HepG2 (cell line): ENCODE measurements around the gene COA1. TPM values are rescaled to one million over a fixed set of nuclear protein-coding genes. Genes with fewer than 3 reads are reported as not detected.

Experiments used
- ARHGAP35 ChIP-seq: sonication (generic); formaldehyde crosslinking; IDR thresholded peaks from 2 replicates; pipeline ENCODE4 v1.9.0; 2022; ENCODE audit warnings: mild to moderate bottlenecking, inconsistent platforms, moderate library complexity, missing genetic modification reagents, borderline replicate concordance
- ASH2L ChIP-seq: fragments of 300-600, 200-600 bp; sonication (generic); IDR thresholded peaks from 2 replicates; pipeline ENCODE4 v1.7.0; 2017; ENCODE audit warnings: low read depth, mild to moderate bottlenecking, moderate library complexity, mixed read lengths, low read length; ENCODE audit not compliant: insufficient read length
- DMTF1 ChIP-seq: sonication (generic); formaldehyde crosslinking; IDR thresholded peaks from 2 replicates; pipeline ENCODE4 v1.4.0; 2020; ENCODE audit warnings: mild to moderate bottlenecking, missing genetic modification reagents
- KLF12 ChIP-seq: sonication (generic); formaldehyde crosslinking; IDR thresholded peaks from 2 replicates; pipeline ENCODE4 v1.4.0; 2020; ENCODE audit warnings: missing genetic modification reagents, borderline replicate concordance
- LCORL ChIP-seq, 2 experiments: fragments of 450-650 bp in 1 of 2; sonication (generic) in 1 of 2; formaldehyde crosslinking in 1 of 2; IDR thresholded peaks; 2 replicates each; pipeline versions ENCODE4 v1.5.0 to v1.6.1; 2017 to 2020; ENCODE audit warnings: antibody characterized with exemption in 1 of 2, missing genetic modification reagents in 1 of 2
- MAX ChIP-seq: IDR thresholded peaks from 2 replicates; pipeline ENCODE4 v1.6.1; 2012; ENCODE audit warnings: inconsistent platforms
- MTA3 ChIP-seq: sonication (generic); formaldehyde crosslinking; IDR thresholded peaks from 2 replicates; pipeline ENCODE4 v1.4.0; 2020; ENCODE audit warnings: missing genetic modification reagents
- PTBP1 ChIP-seq: fragments of 200-400 bp; formaldehyde crosslinking; IDR thresholded peaks from 2 replicates; pipeline ENCODE4 v1.6.1; 2018; ENCODE audit warnings: low read length, low read depth; ENCODE audit not compliant: poor library complexity, severe bottlenecking
- SMAD1 ChIP-seq: sonication (generic); formaldehyde crosslinking; IDR thresholded peaks from 2 replicates; pipeline ENCODE4 v1.4.0; 2020; ENCODE audit warnings: missing genetic modification reagents, low read depth, mild to moderate bottlenecking, borderline replicate concordance
- SSRP1 ChIP-seq: IDR thresholded peaks from 2 replicates; pipeline ENCODE4 v1.6.1; 2016; ENCODE audit warnings: control low read depth
- TAF1 ChIP-seq: sonication (generic); formaldehyde crosslinking; IDR thresholded peaks from 2 replicates; pipeline ENCODE4 v1.4.0; 2020; ENCODE audit warnings: missing genetic modification reagents
- ZBTB25 ChIP-seq: IDR thresholded peaks from 2 replicates; pipeline ENCODE4 v1.6.1; 2018; ENCODE audit warnings: missing genetic modification reagents
- ZNF326 ChIP-seq: sonication (generic); formaldehyde crosslinking; IDR thresholded peaks from 2 replicates; pipeline ENCODE4 v1.4.0; 2020; ENCODE audit warnings: missing genetic modification reagents, borderline replicate concordance
- ZNF691 ChIP-seq: sonication (generic); formaldehyde crosslinking; IDR thresholded peaks from 2 replicates; pipeline ENCODE4 v1.4.0; 2020; ENCODE audit warnings: missing genetic modification reagents, low read depth, mild to moderate bottlenecking, borderline replicate concordance
- ZNF704 ChIP-seq: sonication (generic); formaldehyde crosslinking; IDR thresholded peaks from 2 replicates; pipeline ENCODE4 v1.8.1; 2023; ENCODE audit warnings: mild to moderate bottlenecking, inconsistent platforms, moderate library complexity, missing genetic modification reagents, borderline replicate concordance
- ZNF761 ChIP-seq: sonication (generic); formaldehyde crosslinking; conservative IDR thresholded peaks from 2 replicates; pipeline ENCODE4 v1.4.0; 2020; ENCODE audit warnings: mild to moderate bottlenecking, missing genetic modification reagents
- polyA plus RNA-seq, 8 experiments: library from polyadenylated mRNA; depleted of rRNA in 3 of 8; stranded (reverse) in 7 of 8; unstranded in 1 of 8; fragments of >200 nt; fragmentation: Illumina TruSeq in 4 of 8; extraction: Trizol in 4 of 8; gene quantifications; 2 replicates each; pipeline versions ENCODE4 v1.2.1 to v1.2.3, GENCODE V29; 2011 to 2016; ENCODE audit warnings: low read depth in 4 of 8, missing spikeins in 1 of 8, mixed read lengths in 1 of 8; ENCODE audit not compliant: insufficient read depth in 1 of 8
- total RNA-seq, 5 experiments: library from RNA; depleted of rRNA; stranded (reverse); fragments of >200 nt; fragmentation: Illumina TruSeq; extraction: Trizol; gene quantifications; 2 replicates each; pipeline ENCODE4 v1.2.3, GENCODE V29; 2016; ENCODE audit warnings: low read depth in 1 of 5

COA1 gene
- total and polyA plus RNA-seq, 2 of the 13 experiments (the other 11 are each of a cell fraction or from before 2014, with no cell fraction given): 33.2 to 65.7 TPM

GRCh38 chr7:43758029-43758821 lies 28.9 kb upstream of the COA1 start, which contains the start of gene BLVRA (continued):
- no peak; the same call in 1 of the 2 replicates for TF ChIP-seq ZNF704
- peak; percentile 47; the same call in 1 of the 2 replicates for TF ChIP-seq MAX
- no peak for TF ChIP-seq DMTF1
- peak; percentile 61; the same call in 1 of the 2 replicates for TF ChIP-seq TAF1 (CRISPR knock-in tag)
- TF ChIP-seq PTBP1: no peak
- TF ChIP-seq MTA3: no peak
- peak; percentile 17; the same call in 1 of the 2 replicates for TF ChIP-seq ZBTB25 (CRISPR knock-in tag)
- TF ChIP-seq KLF12: no peak
- no peak for TF ChIP-seq SMAD1
- no peak for TF ChIP-seq LCORL (IDR thresholded peaks at IDR 0.05)
- TF ChIP-seq LCORL (CRISPR knock-in tag; IDR thresholded peaks at IDR 0.05): 0 out of 2 replicates have a peak, but pooled peaks have one; percentile 34
- TF ChIP-seq SSRP1 (CRISPR knock-in tag): no peak
- TF ChIP-seq ASH2L: peak; percentile 81
- TF ChIP-seq ARHGAP35 (CRISPR knock-in tag): 0 out of 2 replicates have a peak, but pooled peaks have one; percentile 61
- peak; percentile 89 for TF ChIP-seq ZNF691
- no peak for TF ChIP-seq ZNF326 (CRISPR knock-in tag)
- peak; percentile 82; the same call in 1 of the 2 replicates for TF ChIP-seq ZNF761
